ENCODE data around the gene STIMATE. TPM values are rescaled to one million over a fixed set of nuclear protein-coding genes. Genes with fewer than 3 reads are reported as not detected.

STIMATE gene
- total and polyA plus RNA-seq, 10 of the 15 experiments (the other 5 are each of a cell fraction or from before 2014, with no cell fraction given): 0.24 to 24.1 (median 15.4) TPM

DNA sequence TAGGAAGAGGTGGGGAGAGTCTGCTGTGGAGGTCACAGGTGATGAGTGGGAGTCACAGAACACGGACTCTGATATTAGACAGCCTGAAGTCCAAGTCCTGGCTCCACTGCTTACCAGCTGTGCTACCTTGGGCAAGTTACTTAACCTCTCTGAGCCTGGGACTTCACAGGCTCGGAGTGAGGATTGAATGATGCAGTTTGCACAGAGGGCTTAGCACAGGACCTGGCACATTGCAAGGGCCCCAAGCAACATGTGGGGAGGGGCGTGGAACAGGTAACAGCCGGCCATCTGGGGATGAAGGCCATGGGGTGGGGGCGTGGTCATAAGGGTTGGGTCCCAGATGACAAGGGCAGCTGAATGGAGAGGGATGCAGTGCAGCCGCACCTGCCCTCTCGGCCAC is 107.0 kb downstream of the STIMATE start (continued):
- TF ChIP-seq, protein P1, sequence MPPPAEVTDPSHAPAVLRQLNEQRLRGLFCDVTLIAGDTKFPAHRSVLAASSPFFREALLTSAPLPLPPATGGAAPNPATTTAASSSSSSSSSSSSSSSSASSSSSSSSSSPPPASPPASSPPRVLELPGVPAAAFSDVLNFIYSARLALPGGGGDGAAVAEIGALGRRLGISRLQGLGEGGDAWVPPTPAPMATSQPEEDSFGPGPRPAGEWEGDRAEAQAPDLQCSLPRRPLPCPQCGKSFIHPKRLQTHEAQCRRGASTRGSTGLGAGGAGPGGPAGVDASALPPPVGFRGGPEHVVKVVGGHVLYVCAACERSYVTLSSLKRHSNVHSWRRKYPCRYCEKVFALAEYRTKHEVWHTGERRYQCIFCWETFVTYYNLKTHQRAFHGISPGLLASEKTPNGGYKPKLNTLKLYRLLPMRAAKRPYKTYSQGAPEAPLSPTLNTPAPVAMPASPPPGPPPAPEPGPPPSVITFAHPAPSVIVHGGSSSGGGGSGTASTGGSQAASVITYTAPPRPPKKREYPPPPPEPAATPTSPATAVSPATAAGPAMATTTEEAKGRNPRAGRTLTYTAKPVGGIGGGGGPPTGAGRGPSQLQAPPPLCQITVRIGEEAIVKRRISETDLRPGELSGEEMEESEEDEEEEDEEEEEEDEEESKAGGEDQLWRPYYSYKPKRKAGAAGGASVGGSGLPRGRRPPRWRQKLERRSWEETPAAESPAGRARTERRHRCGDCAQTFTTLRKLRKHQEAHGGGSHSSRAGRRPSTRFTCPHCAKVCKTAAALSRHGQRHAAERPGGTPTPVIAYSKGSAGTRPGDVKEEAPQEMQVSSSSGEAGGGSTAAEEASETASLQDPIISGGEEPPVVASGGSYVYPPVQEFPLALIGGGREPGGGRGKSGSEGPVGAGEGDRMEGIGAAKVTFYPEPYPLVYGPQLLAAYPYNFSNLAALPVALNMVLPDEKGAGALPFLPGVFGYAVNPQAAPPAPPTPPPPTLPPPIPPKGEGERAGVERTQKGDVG (CRISPR knock-in tag; IDR thresholded peaks at IDR 0.05): no peak
- TF ChIP-seq CEBPB (IDR thresholded peaks at IDR 0.05; ENCODE audit: borderline replicate concordance in 1 of 2, low read depth in 2 of 2, low read length in 2 of 2) (no peak), NR2C1 (IDR thresholded peaks at IDR 0.05) (no peak), MYB (IDR thresholded peaks at IDR 0.05; ENCODE audit: borderline replicate concordance, low read depth, low read length) (no peak)
- TF ChIP-seq, protein P2, sequence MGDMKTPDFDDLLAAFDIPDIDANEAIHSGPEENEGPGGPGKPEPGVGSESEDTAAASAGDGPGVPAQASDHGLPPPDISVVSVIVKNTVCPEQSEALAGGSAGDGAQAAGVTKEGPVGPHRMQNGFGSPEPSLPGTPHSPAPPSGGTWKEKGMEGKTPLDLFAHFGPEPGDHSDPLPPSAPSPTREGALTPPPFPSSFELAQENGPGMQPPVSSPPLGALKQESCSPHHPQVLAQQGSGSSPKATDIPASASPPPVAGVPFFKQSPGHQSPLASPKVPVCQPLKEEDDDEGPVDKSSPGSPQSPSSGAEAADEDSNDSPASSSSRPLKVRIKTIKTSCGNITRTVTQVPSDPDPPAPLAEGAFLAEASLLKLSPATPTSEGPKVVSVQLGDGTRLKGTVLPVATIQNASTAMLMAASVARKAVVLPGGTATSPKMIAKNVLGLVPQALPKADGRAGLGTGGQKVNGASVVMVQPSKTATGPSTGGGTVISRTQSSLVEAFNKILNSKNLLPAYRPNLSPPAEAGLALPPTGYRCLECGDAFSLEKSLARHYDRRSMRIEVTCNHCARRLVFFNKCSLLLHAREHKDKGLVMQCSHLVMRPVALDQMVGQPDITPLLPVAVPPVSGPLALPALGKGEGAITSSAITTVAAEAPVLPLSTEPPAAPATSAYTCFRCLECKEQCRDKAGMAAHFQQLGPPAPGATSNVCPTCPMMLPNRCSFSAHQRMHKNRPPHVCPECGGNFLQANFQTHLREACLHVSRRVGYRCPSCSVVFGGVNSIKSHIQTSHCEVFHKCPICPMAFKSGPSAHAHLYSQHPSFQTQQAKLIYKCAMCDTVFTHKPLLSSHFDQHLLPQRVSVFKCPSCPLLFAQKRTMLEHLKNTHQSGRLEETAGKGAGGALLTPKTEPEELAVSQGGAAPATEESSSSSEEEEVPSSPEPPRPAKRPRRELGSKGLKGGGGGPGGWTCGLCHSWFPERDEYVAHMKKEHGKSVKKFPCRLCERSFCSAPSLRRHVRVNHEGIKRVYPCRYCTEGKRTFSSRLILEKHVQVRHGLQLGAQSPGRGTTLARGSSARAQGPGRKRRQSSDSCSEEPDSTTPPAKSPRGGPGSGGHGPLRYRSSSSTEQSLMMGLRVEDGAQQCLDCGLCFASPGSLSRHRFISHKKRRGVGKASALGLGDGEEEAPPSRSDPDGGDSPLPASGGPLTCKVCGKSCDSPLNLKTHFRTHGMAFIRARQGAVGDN (IDR thresholded peaks at IDR 0.05): no peak

DNA sequence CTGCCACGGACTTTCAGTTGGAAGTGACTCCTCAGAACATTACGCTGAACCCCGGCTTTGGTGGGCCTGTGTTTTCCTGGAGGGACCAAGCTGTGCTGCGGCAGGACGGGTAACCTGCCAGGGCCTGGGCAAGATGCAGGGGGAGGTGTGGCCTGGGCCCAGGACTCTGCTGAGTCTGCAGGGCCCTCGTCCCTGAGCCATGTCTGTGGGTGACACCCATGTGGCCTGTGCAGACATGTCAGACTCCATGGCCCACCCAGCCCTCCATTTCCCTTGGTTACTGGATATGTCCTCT is 107.7 kb downstream of the STIMATE start:
- Histone ChIP-seq H3K79me2 (ENCODE audit: control insufficient read depth, insufficient read depth, low read length) (no peaks in the 10 kb centered on the region), H3K4me2 (ENCODE audit: control insufficient read depth, insufficient read depth) (no peak overlapping the region), H3K4me3 (no peak overlapping the region), H2AFZ (ENCODE audit: control insufficient read depth, low read depth, low read length) (no peak overlapping the region), H3K36me3 (ENCODE audit: control insufficient read depth in 2 of 2, insufficient read depth in 2 of 2, low read length in 1 of 2) (no peaks in the 10 kb centered on the region), H3K9ac (ENCODE audit: control insufficient read depth, insufficient read depth, low read length) (no peak overlapping the region), H4K20me1 (ENCODE audit: control insufficient read depth, insufficient read depth) (no peaks in the 10 kb centered on the region), H3K4me1 (ENCODE audit: control insufficient read depth, insufficient read depth, low read length) (no peaks in the 10 kb centered on the region), H3K27ac (ENCODE audit: control insufficient read depth, insufficient read depth) (no peak overlapping the region), H3K27me3 (replicated peaks in 1 of 2; ENCODE audit: control insufficient read depth in 2 of 2, insufficient read depth in 2 of 2, low read length in 1 of 2) (no peaks in the 10 kb centered on the region; a peak in 1 of 4 replicates), H3K9me3 (replicated peaks; ENCODE audit: control insufficient read depth, insufficient read depth, low read length) (no peaks in the 10 kb centered on the region)
- 56% methylated on average over 6 of the region's 6 CpGs for WGBS (ENCODE audit: insufficient coverage, insufficient replicate concordance, low lambda C conversion rate, missing lambda C conversion rate)
- in situ Hi-C loops (cut with MboI): no loop called here
- TF ChIP-seq GABPA (IDR thresholded peaks at IDR 0.05; ENCODE audit: low read depth): no peak
- TF ChIP-seq KLF5 (IDR thresholded peaks at IDR 0.05; ENCODE audit: partially characterized antibody): no peak
- TF ChIP-seq RELA (IDR thresholded peaks at IDR 0.05; ENCODE audit: borderline replicate concordance, partially characterized antibody): no peak
- no peak for TF ChIP-seq SRF (IDR thresholded peaks at IDR 0.05; ENCODE audit: low read depth in 2 of 2, low read length in 2 of 2)
- TF ChIP-seq SUPT20H (IDR thresholded peaks at IDR 0.05; ENCODE audit: borderline replicate concordance, control insufficient read depth, low read depth, low read length): no peak
- no peak for TF ChIP-seq NFYB (IDR thresholded peaks at IDR 0.05; ENCODE audit: insufficient read depth, low read depth, low read length)
- TF ChIP-seq, protein P3, sequence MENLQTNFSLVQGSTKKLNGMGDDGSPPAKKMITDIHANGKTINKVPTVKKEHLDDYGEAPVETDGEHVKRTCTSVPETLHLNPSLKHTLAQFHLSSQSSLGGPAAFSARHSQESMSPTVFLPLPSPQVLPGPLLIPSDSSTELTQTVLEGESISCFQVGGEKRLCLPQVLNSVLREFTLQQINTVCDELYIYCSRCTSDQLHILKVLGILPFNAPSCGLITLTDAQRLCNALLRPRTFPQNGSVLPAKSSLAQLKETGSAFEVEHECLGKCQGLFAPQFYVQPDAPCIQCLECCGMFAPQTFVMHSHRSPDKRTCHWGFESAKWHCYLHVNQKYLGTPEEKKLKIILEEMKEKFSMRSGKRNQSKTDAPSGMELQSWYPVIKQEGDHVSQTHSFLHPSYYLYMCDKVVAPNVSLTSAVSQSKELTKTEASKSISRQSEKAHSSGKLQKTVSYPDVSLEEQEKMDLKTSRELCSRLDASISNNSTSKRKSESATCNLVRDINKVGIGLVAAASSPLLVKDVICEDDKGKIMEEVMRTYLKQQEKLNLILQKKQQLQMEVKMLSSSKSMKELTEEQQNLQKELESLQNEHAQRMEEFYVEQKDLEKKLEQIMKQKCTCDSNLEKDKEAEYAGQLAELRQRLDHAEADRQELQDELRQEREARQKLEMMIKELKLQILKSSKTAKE (IDR thresholded peaks at IDR 0.05; ENCODE audit: low read depth, poor library complexity, severe bottlenecking): no peak
- no peak for FAIRE-seq
- no peak for ATAC-seq
- intact Hi-C loops (cut with micrococcal nuclease; ENCODE audit: unreplicated experiment): no loop called here
- DNase-seq (ENCODE audit: low read depth, low spot score): no peak
- BruUV-seq (replicated peaks): no TSS peak
- ChIA-PET POLR2A (no interaction called here), RAD21 (ENCODE audit: unreplicated experiment) (no interaction called here), CTCF (interaction anchor here (1.0 kb wide), 1 partner anchor 9 kb away, joined by 4 read pairs; no protein-coding TSS in a partner anchor), SMC1A (ENCODE audit: uncharacterized antibody, unreplicated experiment) (no interaction called here)

Measured in GM12878 (cell line).